ENCODE results near the gene PSMA1.

The PSMA1 gene

GRCh38 chr11:14519917-14520746 is at the start of gene PSMA1:
TSS of gene PSMA1 (minus strand) at chr11:14520386. CDS start at chr11:14520299, 87 bp downstream.
- TF ChIP-seq GATA3 (IDR thresholded peaks at IDR 0.05; ENCODE audit: low read depth, low read length): no peak
- TF ChIP-seq GATA2 (IDR thresholded peaks at IDR 0.05; ENCODE audit: low read depth, low read length): no peak; the same call in 1 of the 2 replicates

- no peak for TF ChIP-seq GATA2 (IDR thresholded peaks at IDR 0.05; ENCODE audit: low read depth, low read length)
- no peak for TF ChIP-seq GATA3 (IDR thresholded peaks at IDR 0.05; ENCODE audit: low read depth, low read length)
These were observed 47.0 kb upstream of the PSMA1 start for GRCh38 chr11:14567064-14567651.

- TF ChIP-seq GATA3 (IDR thresholded peaks at IDR 0.05; ENCODE audit: low read depth, low read length) (no peak), GATA2 (IDR thresholded peaks at IDR 0.05; ENCODE audit: low read depth, low read length) (no peak)
These were observed 46.3 kb upstream of the PSMA1 start for GRCh38 chr11:14566331-14567063.

- TF ChIP-seq GATA2 (IDR thresholded peaks at IDR 0.05; ENCODE audit: low read depth, low read length): no peak
- TF ChIP-seq GATA3 (IDR thresholded peaks at IDR 0.05; ENCODE audit: low read depth, low read length): no peak
These were observed 45.7 kb upstream of the PSMA1 start for GRCh38 chr11:14565845-14566244.

- TF ChIP-seq GATA3 (IDR thresholded peaks at IDR 0.05; ENCODE audit: low read depth, low read length) (no peak), GATA2 (IDR thresholded peaks at IDR 0.05; ENCODE audit: low read depth, low read length) (no peak)
These were observed 35.6 kb upstream of the PSMA1 start for GRCh38 chr11:14555818-14556217.

- TF ChIP-seq GATA3 (IDR thresholded peaks at IDR 0.05; ENCODE audit: low read depth, low read length): no peak
- no peak for TF ChIP-seq GATA2 (IDR thresholded peaks at IDR 0.05; ENCODE audit: low read depth, low read length)
These were observed 34.8 kb upstream of the PSMA1 start for GRCh38 chr11:14554959-14555358.

GRCh38 chr11:14552089-14552488 is 31.9 kb upstream of the PSMA1 start:
- TF ChIP-seq GATA3 (IDR thresholded peaks at IDR 0.05; ENCODE audit: low read depth, low read length) (no peak), GATA2 (IDR thresholded peaks at IDR 0.05; ENCODE audit: low read depth, low read length) (no peak)

GRCh38 chr11:14551380-14551779 is 31.2 kb upstream of the PSMA1 start:
- TF ChIP-seq GATA2 (IDR thresholded peaks at IDR 0.05; ENCODE audit: low read depth, low read length) (no peak), GATA3 (IDR thresholded peaks at IDR 0.05; ENCODE audit: low read depth, low read length) (no peak)

- TF ChIP-seq GATA3 (IDR thresholded peaks at IDR 0.05; ENCODE audit: low read depth, low read length): no peak
- no peak for TF ChIP-seq GATA2 (IDR thresholded peaks at IDR 0.05; ENCODE audit: low read depth, low read length)
These were observed 29.7 kb upstream of the PSMA1 start for GRCh38 chr11:14549891-14550290.

- TF ChIP-seq GATA2 (IDR thresholded peaks at IDR 0.05; ENCODE audit: low read depth, low read length) (no peak), GATA3 (IDR thresholded peaks at IDR 0.05; ENCODE audit: low read depth, low read length) (no peak)
These were observed 27.3 kb upstream of the PSMA1 start for GRCh38 chr11:14547440-14547839.

- no peak for TF ChIP-seq GATA3 (IDR thresholded peaks at IDR 0.05; ENCODE audit: low read depth, low read length)
- TF ChIP-seq GATA2 (IDR thresholded peaks at IDR 0.05; ENCODE audit: low read depth, low read length): no peak
These were observed 26.5 kb upstream of the PSMA1 start for GRCh38 chr11:14546672-14547071.

- TF ChIP-seq GATA2 (IDR thresholded peaks at IDR 0.05; ENCODE audit: low read depth, low read length) (no peak), GATA3 (IDR thresholded peaks at IDR 0.05; ENCODE audit: low read depth, low read length) (no peak)
These were observed 24.4 kb upstream of the PSMA1 start for GRCh38 chr11:14544611-14545010.

GRCh38 chr11:14543260-14543659 is 23.1 kb upstream of the PSMA1 start:
- no peak for TF ChIP-seq GATA2 (IDR thresholded peaks at IDR 0.05; ENCODE audit: low read depth, low read length)
- no peak for TF ChIP-seq GATA3 (IDR thresholded peaks at IDR 0.05; ENCODE audit: low read depth, low read length)

- TF ChIP-seq GATA2 (IDR thresholded peaks at IDR 0.05; ENCODE audit: low read depth, low read length) (no peak), GATA3 (IDR thresholded peaks at IDR 0.05; ENCODE audit: low read depth, low read length) (no peak)
These were observed 22.1 kb upstream of the PSMA1 start for GRCh38 chr11:14542324-14542723.

Measured in SH-SY5Y (cell line).